Tibial nerve (tissue), 4 donors: ENCODE results near the gene CCDC92. TPM values are rescaled to one million over a fixed set of nuclear protein-coding genes. Genes with fewer than 3 reads are reported as not detected.

Experiments used
- DNase-seq, 2 donors: peaks; one replicate each; pipeline ENCODE4 v3.0.0-alpha.2; 2019; ENCODE audit warnings: low spot score in 2 of 2
- H3K27ac ChIP-seq, 4 donors: fragments of 200-600 bp; sonication (generic) in 3 of 4; one replicate each; pipeline ENCODE4 v1.5.1; 2017 to 2019; ENCODE audit warnings: mild to moderate bottlenecking in 1 of 4
- H3K27me3 ChIP-seq, 2 donors: fragments of 200-600 bp; sonication (generic) in 1 of 2; one replicate each; pipeline versions ENCODE4 v1.5.1 to v1.6.0; 2017 to 2019
- H3K36me3 ChIP-seq, 3 donors: fragments of 200-600 bp; sonication (generic); one replicate each; pipeline ENCODE4 v1.5.1; 2018 to 2019
- H3K4me1 ChIP-seq, 4 donors: fragments of 200-600 bp; sonication (generic) in 3 of 4; one replicate each; pipeline ENCODE4 v1.5.1; 2017 to 2019
- H3K4me3 ChIP-seq, 4 donors: fragments of 200-600 bp; sonication (generic) in 3 of 4; one replicate each; pipeline ENCODE4 v1.5.1; 2017 to 2019; ENCODE audit warnings: mild to moderate bottlenecking in 1 of 4, moderate library complexity in 1 of 4
- H3K9me3 ChIP-seq, 4 donors: fragments of 200-600 bp; sonication (generic) in 3 of 4; one replicate each; pipeline ENCODE4 v1.5.1; 2017 to 2019
- CTCF ChIP-seq, 5 experiments: fragments of 200-600 bp in 3 of 5; fragments of 450-650 bp in 2 of 5; sonication (generic) in 3 of 5; IDR thresholded peaks; one replicate each; pipeline ENCODE4 v1.5.1; 2016 to 2019; ENCODE audit warnings: antibody characterized with exemption in 5 of 5, mild to moderate bottlenecking in 3 of 5, moderate library complexity in 2 of 5
- EP300 ChIP-seq, 2 donors: sonication (generic); formaldehyde crosslinking; IDR thresholded peaks; one replicate each; pipeline ENCODE4 v1.6.1; 2017; ENCODE audit warnings: antibody characterized with exemption in 2 of 2, mild to moderate bottlenecking in 1 of 2
- POLR2A ChIP-seq, 2 donors: fragments of 450-650 bp; IDR thresholded peaks; one replicate each; pipeline ENCODE4 v1.6.1; 2017; ENCODE audit warnings: antibody characterized with exemption in 2 of 2, mild to moderate bottlenecking in 2 of 2, moderate library complexity in 2 of 2
- WGBS, 2 donors: methylation state at CpG; one replicate each; pipeline ENCODE4 v1.1.5; 2018; 5-methylcytosine and 5-hydroxymethylcytosine counted together
- total RNA-seq, 4 donors: library from RNA; depleted of rRNA; stranded (reverse); fragments of >200 nt; gene quantifications; one replicate each; pipeline ENCODE4 v1.1.0, GENCODE V29; 2016

Gene CCDC92
- total RNA-seq, 4 donors from 2014 or later: 41.0 to 46.8 (median 42.6) TPM

GRCh38 chr12:123933214-123933613, 39.4 kb downstream of the CCDC92 start:
- no peaks in the 10 kb centered on the region for H3K27me3 ChIP-seq
- no peak overlapping the region for H3K4me3 ChIP-seq
- 95% methylated on average over 14 of the region's 14 CpGs for whole genome bisulfite sequencing, 2 donors
- no peak for DNase-seq
- peaks cover 0 to 46% (median 0%) of the 10 kb centered on the region in 3 donors for H3K36me3 ChIP-seq
- H3K4me1 ChIP-seq: no peaks in the 10 kb centered on the region
- TF ChIP-seq POLR2A (IDR thresholded peaks at IDR 0.05) (no peak), CTCF (IDR thresholded peaks at IDR 0.05) (no peak), EP300 (IDR thresholded peaks at IDR 0.05) (no peak)
- no peaks in the 10 kb centered on the region for H3K9me3 ChIP-seq
- H3K27ac ChIP-seq: no peak overlapping the region

DNA sequence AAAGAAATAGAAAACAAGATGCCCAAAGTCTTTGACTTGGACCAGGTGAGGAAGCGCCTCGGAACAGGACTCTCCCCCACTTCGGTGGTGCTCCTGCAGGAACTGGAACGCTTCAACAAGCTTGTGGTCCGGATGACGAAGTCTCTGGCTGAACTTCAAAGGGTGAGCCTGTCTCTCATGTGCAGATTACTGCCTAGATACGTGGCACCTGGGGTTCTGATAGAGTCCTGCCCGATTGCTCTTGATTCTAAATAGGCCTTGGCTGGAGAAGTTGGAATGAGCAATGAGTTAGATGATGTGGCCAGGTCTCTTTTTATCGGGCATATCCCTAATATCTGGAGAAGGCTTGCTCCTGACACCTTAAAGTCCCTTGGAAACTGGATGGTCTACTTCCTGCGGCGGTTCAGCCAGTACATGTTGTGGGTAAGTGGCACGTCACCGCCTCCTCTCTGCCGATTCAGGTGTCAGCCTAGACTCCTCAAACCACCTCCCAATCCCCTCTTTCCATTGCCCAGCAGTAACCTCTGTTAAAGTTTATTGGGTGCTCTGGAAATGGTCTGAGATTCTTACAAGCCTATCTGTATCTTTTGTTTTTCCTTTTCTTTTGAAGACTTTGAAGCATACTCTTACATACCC, 40.8 kb downstream of the CCDC92 start:
- no peak overlapping the region for H3K27ac ChIP-seq
- H3K27me3 ChIP-seq: no peaks in the 10 kb centered on the region
- H3K9me3 ChIP-seq: no peaks in the 10 kb centered on the region
- peaks cover 0 to 32% (median 0%) of the 10 kb centered on the region in 3 donors for H3K36me3 ChIP-seq
- no peak for DNase-seq
- 86 to 88% methylated on average over 14 of the region's 14 CpGs for WGBS, 2 donors
- H3K4me1 ChIP-seq: no peaks in the 10 kb centered on the region
- TF ChIP-seq CTCF (IDR thresholded peaks at IDR 0.05) (no peak), POLR2A (IDR thresholded peaks at IDR 0.05) (no peak), EP300 (IDR thresholded peaks at IDR 0.05) (no peak)
- H3K4me3 ChIP-seq: no peak overlapping the region

GRCh38 chr12:123929946-123930583, 42.6 kb downstream of the CCDC92 start:
- WGBS, 2 donors: 89 to 90% methylated on average over 9 of the region's 9 CpGs
- Histone ChIP-seq H3K27ac (no peak overlapping the region), H3K9me3 (no peaks in the 10 kb centered on the region), H3K36me3 (peaks cover 0 to 14% (median 0%) of the 10 kb centered on the region in 3 donors), H3K4me1 (no peaks in the 10 kb centered on the region), H3K4me3 (no peak overlapping the region), H3K27me3 (no peaks in the 10 kb centered on the region)
- no peak for DNase-seq
- TF ChIP-seq EP300 (IDR thresholded peaks at IDR 0.05) (no peak), POLR2A (IDR thresholded peaks at IDR 0.05) (no peak), CTCF (IDR thresholded peaks at IDR 0.05) (no peak)

DNA sequence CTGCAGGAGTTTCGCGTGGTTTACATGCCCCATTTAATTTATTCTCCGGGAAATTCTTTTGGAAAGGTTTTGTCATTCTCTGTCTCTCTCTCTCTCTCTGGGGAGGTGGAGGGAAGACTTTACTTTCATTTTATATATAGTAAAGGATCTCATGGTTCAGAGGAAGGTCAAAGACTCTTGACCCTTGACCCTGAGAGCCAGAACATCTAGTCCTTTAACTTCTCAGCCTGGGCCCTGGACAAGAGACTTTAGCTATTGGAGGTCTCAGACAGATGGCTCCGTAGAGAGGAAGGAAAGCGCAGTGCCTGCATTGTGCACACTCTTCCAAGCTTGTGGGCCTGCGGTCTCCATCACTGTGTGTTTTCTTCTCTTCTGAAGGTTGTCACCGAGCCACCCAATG, 43.7 kb downstream of the CCDC92 start:
- WGBS, 2 donors: 89 to 90% methylated on average over 7 of the region's 7 CpGs
- TF ChIP-seq EP300 (IDR thresholded peaks at IDR 0.05) (no peak), POLR2A (IDR thresholded peaks at IDR 0.05) (no peak), CTCF (IDR thresholded peaks at IDR 0.05) (no peak)
- DNase-seq: no peak

GRCh38 chr12:123928274-123928865, 44.3 kb downstream of the CCDC92 start:
- Histone ChIP-seq H3K27me3 (no peaks in the 10 kb centered on the region), H3K9me3 (no peaks in the 10 kb centered on the region), H3K36me3 (peaks cover 0 to 4% (median 0%) of the 10 kb centered on the region in 3 donors), H3K27ac (no peak overlapping the region), H3K4me3 (no peak overlapping the region), H3K4me1 (no peaks in the 10 kb centered on the region)
- TF ChIP-seq POLR2A (IDR thresholded peaks at IDR 0.05) (no peak), EP300 (IDR thresholded peaks at IDR 0.05) (no peak), CTCF (IDR thresholded peaks at IDR 0.05) (no peak)
- DNase-seq: no peak
- WGBS, 2 donors: 72 to 85% methylated on average over 14 to 15 of the region's 15 CpGs

More for the DNA sequence above, 43.7 kb downstream of the CCDC92 start:
- Histone ChIP-seq H3K4me3 (no peak overlapping the region), H3K27ac (no peak overlapping the region), H3K27me3 (no peaks in the 10 kb centered on the region), H3K4me1 (no peaks in the 10 kb centered on the region), H3K36me3 (peaks cover 0 to 4% (median 0%) of the 10 kb centered on the region in 3 donors), H3K9me3 (no peaks in the 10 kb centered on the region)
